Activated naive CD4-positive, alpha-beta T cell treated with anti-CD3 and anti-CD28 coated beads, Interleukin-2, amount 10 ng/mL, durations not matched to agents 7 days and 5 days (primary cell): ENCODE measurements around the gene LGALS12.

ENCODE experiments used
- CTCF ChIA-PET: fragments of 350-600 bp; sonication (Branson Sonifier 250); formaldehyde crosslinking; loops from one replicate; lab custom pipeline; 2021; ENCODE audit warnings: antibody characterized with exemption; lab: Charles Lee
- DNase-seq: peaks from one replicate; pipeline ENCODE4 v3.0.0-alpha.2; 2020
- H3K27ac Mint-ChIP-seq: one replicate; pipeline ENCODE4 v1.8.0; 2021; ENCODE audit warnings: mild to moderate bottlenecking, moderate library complexity, mixed read lengths
- H3K27me3 Mint-ChIP-seq: one replicate; pipeline ENCODE4 v1.8.0; 2021; ENCODE audit warnings: mild to moderate bottlenecking, mixed read lengths
- H3K36me3 Mint-ChIP-seq: one replicate; pipeline ENCODE4 v1.8.0; 2021; ENCODE audit warnings: mixed read lengths
- H3K4me1 Mint-ChIP-seq: one replicate; pipeline ENCODE4 v1.8.0; 2021; ENCODE audit warnings: mixed read lengths
- H3K4me3 Mint-ChIP-seq: one replicate; pipeline ENCODE4 v1.8.0; 2021; ENCODE audit warnings: mild to moderate bottlenecking, moderate library complexity, mixed read lengths
- H3K9me3 Mint-ChIP-seq: one replicate; pipeline ENCODE4 v1.8.0; 2021; ENCODE audit warnings: mixed read lengths

Gene LGALS12

DNA sequence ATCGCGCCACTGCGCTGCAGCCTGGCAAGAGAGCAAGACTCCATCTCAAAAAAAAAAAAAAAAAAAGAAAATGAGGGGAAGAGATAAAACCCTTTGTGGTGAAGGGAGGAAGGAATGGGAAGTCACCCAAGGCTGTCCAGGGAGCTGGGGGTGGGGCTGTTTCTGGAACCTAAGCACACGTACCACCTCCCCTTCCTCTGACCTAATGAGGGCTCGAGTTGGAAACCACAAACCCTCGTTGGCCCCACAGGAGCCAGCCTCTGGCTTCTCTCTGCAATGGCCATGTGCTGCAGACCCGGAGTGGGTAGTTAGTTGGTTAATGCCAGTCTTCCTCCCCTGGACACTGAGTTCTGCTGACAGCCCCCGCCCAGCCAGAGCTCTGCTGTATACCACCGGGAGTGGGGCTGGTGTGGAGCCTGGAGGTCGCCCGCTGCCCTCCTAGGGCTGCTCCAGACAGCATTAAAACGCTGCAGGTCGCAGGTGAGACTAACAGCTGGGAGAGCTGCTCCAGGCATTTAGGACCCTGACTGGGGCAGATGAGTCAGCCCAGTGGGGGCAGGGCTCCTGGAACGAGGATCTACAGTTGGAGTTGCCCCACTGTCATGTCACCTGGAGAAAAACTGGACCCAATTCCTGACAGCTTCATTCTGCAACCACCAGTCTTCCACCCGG lies at the start of gene LGALS12:
LGALS12 (plus strand) TSS at position 228 of the 672 bp plus-strand sequence; CDS start at position 603, 375 bp downstream.
- H3K9me3 Mint-ChIP-seq: peaks cover 10% of the 10 kb centered on the region
- DNase-seq: no peak
- no peak within 1 kb of the TSS for H3K4me3 Mint-ChIP-seq
- CTCF ChIA-PET: interaction anchor here (4.7 kb wide), 1 partner anchor 26 kb away, joined by 33 read pairs; no protein-coding TSS in a partner anchor
- peaks cover 4% of the 10 kb centered on the region for H3K36me3 Mint-ChIP-seq
- no peak within 1 kb of the TSS for H3K27ac Mint-ChIP-seq
- H3K27me3 Mint-ChIP-seq: peaks cover 15% of the 10 kb centered on the region
- peaks cover 10% of the 10 kb centered on the region for H3K4me1 Mint-ChIP-seq

GRCh38 chr11:63459586-63459985 lies 46.3 kb upstream of the LGALS12 start:
- Mint-ChIP-seq H3K9me3 (no peaks in the 10 kb centered on the region), H3K4me1 (no peaks in the 10 kb centered on the region), H3K36me3 (no peaks in the 10 kb centered on the region), H3K27ac (no peak overlapping the region), H3K27me3 (peaks cover 31% of the 10 kb centered on the region), H3K4me3 (no peak overlapping the region)
- no peak for DNase-seq
- CTCF ChIA-PET: interaction anchor here (0.6 kb wide), 1 partner anchor 279 kb away, joined by 3 read pairs; no protein-coding TSS in a partner anchor

GRCh38 chr11:63462137-63462536 lies 43.7 kb upstream of the LGALS12 start:
- Mint-ChIP-seq H3K27ac (no peak overlapping the region), H3K36me3 (no peaks in the 10 kb centered on the region), H3K9me3 (no peaks in the 10 kb centered on the region), H3K4me3 (no peak overlapping the region), H3K27me3 (peaks cover 32% of the 10 kb centered on the region), H3K4me1 (no peaks in the 10 kb centered on the region)
- no peak for DNase-seq
- CTCF ChIA-PET: no interaction called here

DNA sequence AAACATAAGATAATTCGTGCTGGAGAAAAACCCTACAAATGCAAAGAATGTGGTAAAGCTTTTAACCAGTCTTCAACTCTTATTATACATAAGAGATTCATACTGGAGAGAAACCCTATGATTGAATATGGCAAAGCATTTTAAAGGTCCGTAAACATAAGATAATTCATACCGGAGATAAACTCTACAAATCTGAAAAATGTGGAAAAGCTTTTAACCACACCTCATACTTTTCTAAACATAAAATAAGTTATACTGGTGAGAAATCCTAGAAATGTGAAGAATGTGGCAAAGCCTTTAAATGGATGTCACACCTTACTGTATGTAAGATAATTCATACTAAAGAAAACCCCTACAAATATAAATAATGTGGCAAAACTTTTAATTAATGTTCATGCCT lies 35.6 kb upstream of the LGALS12 start:
- Mint-ChIP-seq H3K4me3 (no peak overlapping the region), H3K27me3 (peaks cover 5% of the 10 kb centered on the region), H3K27ac (no peak overlapping the region), H3K36me3 (no peaks in the 10 kb centered on the region), H3K4me1 (no peaks in the 10 kb centered on the region), H3K9me3 (peaks cover 3% of the 10 kb centered on the region)
- no peak for DNase-seq
- CTCF ChIA-PET: no interaction called here

DNA sequence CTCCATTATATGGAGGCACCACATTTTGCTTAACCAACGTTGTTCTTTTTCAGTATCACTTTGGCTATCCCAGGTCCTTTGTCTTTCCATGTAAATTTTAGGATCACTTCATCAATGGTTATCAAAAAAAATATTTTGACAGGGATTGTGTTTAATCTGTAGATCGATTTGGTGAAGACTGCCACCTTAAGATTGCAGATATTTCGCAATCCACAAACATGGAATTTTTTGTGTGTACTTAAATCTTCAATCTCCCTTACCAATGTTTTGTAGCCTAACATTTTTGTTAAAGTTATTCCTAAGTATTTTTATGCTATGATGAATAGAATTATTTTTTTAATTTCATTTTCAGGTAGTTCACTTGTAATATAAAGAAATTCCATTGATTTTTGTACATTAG lies 33.5 kb upstream of the LGALS12 start:
- Mint-ChIP-seq H3K4me3 (no peak overlapping the region), H3K27me3 (peaks cover 4% of the 10 kb centered on the region), H3K36me3 (no peaks in the 10 kb centered on the region), H3K4me1 (no peaks in the 10 kb centered on the region), H3K27ac (no peak overlapping the region), H3K9me3 (peaks cover 10% of the 10 kb centered on the region)
- DNase-seq: no peak
- CTCF ChIA-PET: no interaction called here

DNA sequence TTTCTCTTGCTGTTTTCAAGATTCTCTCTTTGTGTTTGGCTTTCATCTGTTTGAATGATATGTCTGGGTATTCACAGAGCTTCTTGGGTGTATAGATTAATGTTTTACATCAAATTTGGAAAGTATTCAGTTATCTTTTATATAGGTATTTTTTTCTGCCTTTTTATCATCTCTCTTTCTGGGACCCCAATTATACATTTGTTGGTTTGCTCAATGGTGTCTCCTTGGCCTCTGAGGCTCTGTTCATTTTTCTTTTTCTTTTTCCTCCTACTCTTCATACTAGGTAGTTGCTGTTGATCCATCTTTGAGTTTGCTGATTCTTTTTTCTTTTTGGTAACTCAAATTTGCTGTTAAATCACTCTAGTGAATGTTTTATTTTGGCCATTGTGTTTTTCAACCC lies 29.3 kb upstream of the LGALS12 start:
- DNase-seq: no peak
- CTCF ChIA-PET: no interaction called here
- H3K9me3 Mint-ChIP-seq: peaks cover 7% of the 10 kb centered on the region
- no peak overlapping the region for H3K27ac Mint-ChIP-seq
- H3K4me1 Mint-ChIP-seq: no peaks in the 10 kb centered on the region
- peaks cover 17% of the 10 kb centered on the region for H3K27me3 Mint-ChIP-seq
- no peak overlapping the region for H3K4me3 Mint-ChIP-seq
- H3K36me3 Mint-ChIP-seq: no peaks in the 10 kb centered on the region

- CTCF ChIA-PET: interaction anchor here (0.6 to 4.4 kb wide), 34 partner anchors 10 to 573 kb away, joined by 3 to 76 read pairs (median 4); partner anchors contain the start of genes LGALS12 and PLAAT4
- DNase-seq: peak; percentile 66
- H3K4me1 Mint-ChIP-seq: no peaks in the 10 kb centered on the region
- peaks cover 26% of the 10 kb centered on the region for H3K27me3 Mint-ChIP-seq
- H3K9me3 Mint-ChIP-seq: peaks cover 7% of the 10 kb centered on the region
- no peak overlapping the region for H3K4me3 Mint-ChIP-seq
- H3K36me3 Mint-ChIP-seq: no peaks in the 10 kb centered on the region
- H3K27ac Mint-ChIP-seq: no peak overlapping the region
Measured at GRCh38 chr11:63478896-63479295, 27.0 kb upstream of the LGALS12 start.

- CTCF ChIA-PET: interaction anchor here (0.6 to 4.4 kb wide), 19 partner anchors 9 to 670 kb away, joined by 3 to 76 read pairs (median 3); partner anchors contain the start of gene LGALS12
- peaks cover 35% of the 10 kb centered on the region for H3K27me3 Mint-ChIP-seq
- H3K27ac Mint-ChIP-seq: no peak overlapping the region
- H3K9me3 Mint-ChIP-seq: peaks cover 11% of the 10 kb centered on the region
- H3K4me3 Mint-ChIP-seq: no peak overlapping the region
- no peaks in the 10 kb centered on the region for H3K4me1 Mint-ChIP-seq
- DNase-seq: no peak
- no peaks in the 10 kb centered on the region for H3K36me3 Mint-ChIP-seq
Measured at GRCh38 chr11:63480039-63480438, 25.8 kb upstream of the LGALS12 start.

- H3K9me3 Mint-ChIP-seq: peaks cover 9% of the 10 kb centered on the region
- DNase-seq: no peak
- no peaks in the 10 kb centered on the region for H3K4me1 Mint-ChIP-seq
- H3K36me3 Mint-ChIP-seq: no peaks in the 10 kb centered on the region
- no peak overlapping the region for H3K27ac Mint-ChIP-seq
- no peak overlapping the region for H3K4me3 Mint-ChIP-seq
- H3K27me3 Mint-ChIP-seq: peaks cover 61% of the 10 kb centered on the region
- CTCF ChIA-PET: no interaction called here
Measured at GRCh38 chr11:63485777-63486176, 20.1 kb upstream of the LGALS12 start.

GRCh38 chr11:63488789-63489188 lies 17.1 kb upstream of the LGALS12 start:
- peaks cover 70% of the 10 kb centered on the region for H3K27me3 Mint-ChIP-seq
- CTCF ChIA-PET: interaction anchor here (1.3 to 1.9 kb wide), 2 partner anchors 9 to 147 kb away, joined by 5 to 9 read pairs; no protein-coding TSS in a partner anchor
- peaks cover 9% of the 10 kb centered on the region for H3K9me3 Mint-ChIP-seq
- no peak overlapping the region for H3K27ac Mint-ChIP-seq
- no peak for DNase-seq
- H3K36me3 Mint-ChIP-seq: no peaks in the 10 kb centered on the region
- no peak overlapping the region for H3K4me3 Mint-ChIP-seq
- peaks cover 13% of the 10 kb centered on the region for H3K4me1 Mint-ChIP-seq

DNA sequence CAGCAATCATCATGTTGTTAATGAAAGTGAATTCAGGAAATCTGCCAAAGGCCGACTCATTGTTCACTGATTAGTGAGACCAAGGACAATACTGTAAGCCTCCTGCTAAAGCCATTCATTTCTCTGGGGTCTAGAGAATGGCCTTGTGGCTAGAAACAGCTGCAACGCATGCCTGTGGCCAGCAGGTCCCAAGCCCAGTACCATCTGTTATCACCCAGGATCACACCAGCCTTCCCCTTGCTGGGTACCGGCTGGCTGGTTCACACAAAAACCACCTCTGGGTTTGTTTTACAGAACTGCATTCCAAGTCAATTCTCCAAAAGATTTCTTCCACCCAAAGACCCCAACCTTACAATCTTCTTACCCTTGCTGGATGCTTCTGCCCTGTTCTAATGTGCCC lies 16.0 kb upstream of the LGALS12 start:
- H3K4me3 Mint-ChIP-seq: no peak overlapping the region
- no peak for DNase-seq
- CTCF ChIA-PET: interaction anchor here (1.3 to 1.9 kb wide), 3 partner anchors 10 to 149 kb away, joined by 3 to 9 read pairs (median 5); no protein-coding TSS in a partner anchor
- H3K36me3 Mint-ChIP-seq: no peaks in the 10 kb centered on the region
- H3K27ac Mint-ChIP-seq: no peak overlapping the region
- H3K4me1 Mint-ChIP-seq: peaks cover 13% of the 10 kb centered on the region
- H3K27me3 Mint-ChIP-seq: peaks cover 61% of the 10 kb centered on the region
- H3K9me3 Mint-ChIP-seq: peaks cover 7% of the 10 kb centered on the region

- CTCF ChIA-PET: interaction anchor here (0.6 to 1.6 kb wide), 3 partner anchors 64 to 148 kb away, joined by 3 to 5 read pairs (median 3); no protein-coding TSS in a partner anchor
- H3K36me3 Mint-ChIP-seq: no peaks in the 10 kb centered on the region
Measured at GRCh38 chr11:63490551-63491239, 15.2 kb upstream of the LGALS12 start, which contains the start of gene PLAAT5. Gene PLAAT5 (minus strand): TSS chr11:63491167. CDS start chr11:63491034, 133 bp downstream.

DNA sequence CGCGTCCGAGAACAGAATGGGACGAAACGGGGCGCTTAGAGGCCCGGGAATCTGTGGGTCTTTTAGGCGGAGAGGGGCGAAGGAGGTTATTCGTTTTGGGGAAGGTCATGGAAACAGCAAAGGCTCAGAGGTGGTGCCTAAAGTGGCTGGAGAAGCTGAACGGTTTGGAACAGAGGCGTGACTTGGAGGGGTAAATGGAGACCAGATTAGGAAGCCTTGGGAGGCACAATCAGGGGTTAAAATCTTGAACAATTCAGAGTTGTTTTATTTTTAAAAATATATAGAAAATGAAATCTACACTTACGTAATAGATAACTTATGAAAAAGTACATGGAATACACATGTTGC lies 14.7 kb upstream of the LGALS12 start:
- peaks cover 13% of the 10 kb centered on the region for H3K4me1 Mint-ChIP-seq
- peaks cover 53% of the 10 kb centered on the region for H3K27me3 Mint-ChIP-seq
- no peaks in the 10 kb centered on the region for H3K9me3 Mint-ChIP-seq
- CTCF ChIA-PET: interaction anchor here (0.8 to 1.6 kb wide), 3 partner anchors 12 to 148 kb away, joined by 3 to 6 read pairs (median 5); no protein-coding TSS in a partner anchor
- no peak overlapping the region for H3K27ac Mint-ChIP-seq
- peak overlapping the region; percentile 65 for H3K4me3 Mint-ChIP-seq
- no peak for DNase-seq
- H3K36me3 Mint-ChIP-seq: no peaks in the 10 kb centered on the region

More at GRCh38 chr11:63490551-63491239, 15.2 kb upstream of the LGALS12 start, which contains the start of gene PLAAT5:
- Mint-ChIP-seq H3K27me3 (peaks cover 58% of the 10 kb centered on the region), H3K4me1 (peaks cover 13% of the 10 kb centered on the region), H3K9me3 (peaks cover under 1% of the 10 kb centered on the region), H3K4me3 (peak within 1 kb of the TSS; percentile 65), H3K27ac (no peak within 1 kb of the TSS)
- no peak for DNase-seq
